ENCODE data around the gene GALNTL6.

- no peak for TF ChIP-seq POLR2A (IDR thresholded peaks at IDR 0.05; ENCODE audit: low read length)
- no peak for TF ChIP-seq GATA1 (IDR thresholded peaks at IDR 0.05; ENCODE audit: low read depth, low read length)
Observed at GRCh38 chr4:173073939-173074500, 1260.8 kb downstream of the GALNTL6 start.
